ENCODE results near the gene LRRC4C.

DNA sequence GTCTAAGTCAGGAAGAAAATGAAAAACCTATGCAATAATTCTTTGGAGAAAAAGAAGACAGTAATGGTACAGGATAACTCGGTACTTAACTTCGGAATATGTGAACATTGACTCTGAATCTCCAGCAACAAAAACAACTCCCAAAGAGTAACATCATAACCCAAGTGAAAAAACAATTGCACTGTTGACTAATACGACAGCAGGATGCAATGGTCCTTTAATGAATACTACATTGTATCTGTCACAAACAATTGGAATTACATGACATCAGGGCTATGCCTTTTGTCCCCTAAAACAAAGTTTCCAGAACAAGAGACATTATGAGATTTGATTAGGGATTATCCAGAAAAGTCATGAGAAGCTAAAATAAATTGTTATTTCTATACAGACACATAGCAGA lies 1065.9 kb downstream of the LRRC4C start:
- TF ChIP-seq, protein P1, sequence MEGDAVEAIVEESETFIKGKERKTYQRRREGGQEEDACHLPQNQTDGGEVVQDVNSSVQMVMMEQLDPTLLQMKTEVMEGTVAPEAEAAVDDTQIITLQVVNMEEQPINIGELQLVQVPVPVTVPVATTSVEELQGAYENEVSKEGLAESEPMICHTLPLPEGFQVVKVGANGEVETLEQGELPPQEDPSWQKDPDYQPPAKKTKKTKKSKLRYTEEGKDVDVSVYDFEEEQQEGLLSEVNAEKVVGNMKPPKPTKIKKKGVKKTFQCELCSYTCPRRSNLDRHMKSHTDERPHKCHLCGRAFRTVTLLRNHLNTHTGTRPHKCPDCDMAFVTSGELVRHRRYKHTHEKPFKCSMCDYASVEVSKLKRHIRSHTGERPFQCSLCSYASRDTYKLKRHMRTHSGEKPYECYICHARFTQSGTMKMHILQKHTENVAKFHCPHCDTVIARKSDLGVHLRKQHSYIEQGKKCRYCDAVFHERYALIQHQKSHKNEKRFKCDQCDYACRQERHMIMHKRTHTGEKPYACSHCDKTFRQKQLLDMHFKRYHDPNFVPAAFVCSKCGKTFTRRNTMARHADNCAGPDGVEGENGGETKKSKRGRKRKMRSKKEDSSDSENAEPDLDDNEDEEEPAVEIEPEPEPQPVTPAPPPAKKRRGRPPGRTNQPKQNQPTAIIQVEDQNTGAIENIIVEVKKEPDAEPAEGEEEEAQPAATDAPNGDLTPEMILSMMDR (conservative IDR thresholded peaks at IDR 0.05 in 1 of 2, IDR thresholded peaks at IDR 0.05 in 1 of 2; ENCODE audit: extremely low read depth in 1 of 2, insufficient read depth in 1 of 2, low read depth in 1 of 2, low read length in 2 of 2): no peak
- TF ChIP-seq EZH2 (IDR thresholded peaks at IDR 0.05; ENCODE audit: borderline replicate concordance, low read length): no peak
